Endothelial cell (in vitro differentiated cells): Measurements from ENCODE around the gene SINHCAF. TPM values are rescaled to one million over a fixed set of nuclear protein-coding genes. Genes with fewer than 3 reads are reported as not detected.
"Not testable (repeated sequence)": the region's sequence is repeated elsewhere in the genome, so short reads cannot be mapped to it uniquely, and the experiment has no call there.

Source experiments
- DNase-seq: peaks from one replicate; pipeline ENCODE4 v3.0.0; 2021; ENCODE audit warnings: low spot score
- H3K27ac Mint-ChIP-seq: one replicate; pipeline ENCODE4 v1.8.0; 2021; ENCODE audit warnings: mixed read lengths, inconsistent platforms; ENCODE audit not compliant: unreplicated experiment
- H3K27me3 Mint-ChIP-seq: one replicate; pipeline ENCODE4 v1.8.0; 2021; ENCODE audit warnings: mild to moderate bottlenecking, moderate library complexity, mixed read lengths, inconsistent platforms; ENCODE audit not compliant: unreplicated experiment
- H3K36me3 Mint-ChIP-seq: one replicate; pipeline ENCODE4 v1.8.0; 2021; ENCODE audit warnings: mild to moderate bottlenecking, low read depth, mixed read lengths, inconsistent platforms; ENCODE audit not compliant: unreplicated experiment
- H3K4me1 Mint-ChIP-seq: one replicate; pipeline ENCODE4 v1.8.0; 2021; ENCODE audit warnings: mild to moderate bottlenecking, mixed read lengths, inconsistent platforms; ENCODE audit not compliant: unreplicated experiment
- H3K4me3 Mint-ChIP-seq: one replicate; pipeline ENCODE4 v1.8.0; 2021; ENCODE audit warnings: mild to moderate bottlenecking, mixed read lengths, inconsistent platforms; ENCODE audit not compliant: unreplicated experiment
- H3K9me3 Mint-ChIP-seq: one replicate; pipeline ENCODE4 v1.8.0; 2021; ENCODE audit warnings: mixed read lengths, inconsistent platforms; ENCODE audit not compliant: unreplicated experiment
- CTCF ChIP-seq: fragments of 200-600 bp; sonication (generic); IDR thresholded peaks from one replicate; pipeline ENCODE4 v1.5.0; 2021; ENCODE audit warnings: antibody characterized with exemption; ENCODE audit not compliant: unreplicated experiment
- total RNA-seq: library from RNA; stranded (reverse); fragmentation: NEBNext Ultra II Directional; extraction: Animal tissue kit (Norgen Biotek cat#: 25700); gene quantifications from one replicate; pipeline ENCODE4 v1.2.1, GENCODE V29; 2021; ENCODE audit not compliant: unreplicated experiment

Gene SINHCAF
- total RNA-seq, 1 donor from 2014 or later, result 205 TPM

- no peak overlapping the region for H3K4me3 Mint-ChIP-seq
- H3K36me3 Mint-ChIP-seq, result peaks cover 14% of the 10 kb centered on the region
- no peak overlapping the region for H3K27ac Mint-ChIP-seq
- peaks cover 27% of the 10 kb centered on the region for H3K4me1 Mint-ChIP-seq
- no peaks in the 10 kb centered on the region for H3K9me3 Mint-ChIP-seq
- DNase-seq, result no peak
- peaks cover 5% of the 10 kb centered on the region for H3K27me3 Mint-ChIP-seq
- TF ChIP-seq CTCF, result no peak
Observed at GRCh38 chr12:31275491-31275890, 50.5 kb downstream of the SINHCAF start.

GRCh38 chr12:31274520-31275300 lies 51.2 kb downstream of the SINHCAF start:
- no peak for TF ChIP-seq CTCF
- peak overlapping the region; percentile 18 for H3K4me3 Mint-ChIP-seq

GRCh38 chr12:31273794-31274193 lies 52.2 kb downstream of the SINHCAF start:
- not testable (repeated sequence) for DNase-seq, H3K9me3 Mint-ChIP-seq, H3K4me3 Mint-ChIP-seq, H3K27me3 Mint-ChIP-seq
- H3K27ac Mint-ChIP-seq, result peak overlapping the region; percentile 80
- H3K4me1 Mint-ChIP-seq, result peaks cover 31% of the 10 kb centered on the region
- H3K36me3 Mint-ChIP-seq, result peaks cover 14% of the 10 kb centered on the region

More at GRCh38 chr12:31274520-31275300, 51.2 kb downstream of the SINHCAF start:
- Mint-ChIP-seq H3K4me1 (peaks cover 33% of the 10 kb centered on the region), H3K27ac (no peak overlapping the region), H3K36me3 (peaks cover 14% of the 10 kb centered on the region), H3K27me3 (peaks cover 5% of the 10 kb centered on the region), H3K9me3 (no peaks in the 10 kb centered on the region)
- no peak for DNase-seq

GRCh38 chr12:31272607-31273225 lies 53.2 kb downstream of the SINHCAF start:
- peaks cover 26% of the 10 kb centered on the region for H3K4me1 Mint-ChIP-seq
- H3K27ac Mint-ChIP-seq, result peak overlapping the region; percentile 67
- peaks cover 8% of the 10 kb centered on the region for H3K36me3 Mint-ChIP-seq
- H3K9me3 Mint-ChIP-seq, result no peaks in the 10 kb centered on the region
- no peak overlapping the region for H3K4me3 Mint-ChIP-seq
- H3K27me3 Mint-ChIP-seq, result peaks cover 5% of the 10 kb centered on the region
- no peak for DNase-seq
- no peak for TF ChIP-seq CTCF

- DNase-seq, result no peak
- Mint-ChIP-seq H3K36me3 (no peaks in the 10 kb centered on the region), H3K4me3 (no peak overlapping the region), H3K27ac (no peak overlapping the region), H3K4me1 (peaks cover 17% of the 10 kb centered on the region), H3K9me3 (no peaks in the 10 kb centered on the region), H3K27me3 (peaks cover 2% of the 10 kb centered on the region)
- TF ChIP-seq CTCF, result no peak
Observed at GRCh38 chr12:31267966-31268365, 58.0 kb downstream of the SINHCAF start.
